Type B pancreatic cell (in vitro differentiated cells): ENCODE data around the gene LDB3. TPM values are rescaled to one million over a fixed set of nuclear protein-coding genes. Genes with fewer than 3 reads are reported as not detected.

Experiments
- DNase-seq: peaks from one replicate; pipeline ENCODE4 v3.0.0; 2021; ENCODE audit warnings: mixed read lengths; ENCODE audit not compliant: unreplicated experiment; ENCODE audit errors: extremely low spot score
- H3K27ac Mint-ChIP-seq: 2 replicates; pipeline ENCODE4 v1.8.0; 2021; ENCODE audit warnings: mild to moderate bottlenecking, mixed read lengths
- H3K27me3 Mint-ChIP-seq: 2 replicates; pipeline ENCODE4 v1.8.0; 2021; ENCODE audit warnings: mixed read lengths
- H3K36me3 Mint-ChIP-seq: 2 replicates; pipeline ENCODE4 v1.8.0; 2021; ENCODE audit warnings: mixed read lengths
- H3K4me1 Mint-ChIP-seq: one replicate; pipeline ENCODE4 v1.8.0; 2021; ENCODE audit warnings: mixed read lengths; ENCODE audit not compliant: unreplicated experiment
- H3K4me3 Mint-ChIP-seq: 2 replicates; pipeline ENCODE4 v1.8.0; 2021; ENCODE audit warnings: mild to moderate bottlenecking, mixed read lengths
- H3K9me3 Mint-ChIP-seq: 2 replicates; pipeline ENCODE4 v1.8.0; 2021; ENCODE audit warnings: mixed read lengths
- total RNA-seq: library from RNA; stranded (reverse); gene quantifications from 2 replicates; pipeline ENCODE4 v1.2.1, GENCODE V29; 2021; ENCODE audit warnings: low replicate concordance
- TF ChIP-seq, protein P1 (sequence below): fragments of 200-600 bp; sonication (generic); conservative IDR thresholded peaks from 2 replicates; pipeline ENCODE4 v1.5.0; 2021; ENCODE audit warnings: antibody characterized with exemption, mild to moderate bottlenecking

The LDB3 gene
- total RNA-seq, 1 donor from 2014 or later: 0.85 TPM

- H3K4me1 Mint-ChIP-seq: peaks cover 4% of the 10 kb centered on the region
- DNase-seq: no peak
- TF ChIP-seq, protein P1, sequence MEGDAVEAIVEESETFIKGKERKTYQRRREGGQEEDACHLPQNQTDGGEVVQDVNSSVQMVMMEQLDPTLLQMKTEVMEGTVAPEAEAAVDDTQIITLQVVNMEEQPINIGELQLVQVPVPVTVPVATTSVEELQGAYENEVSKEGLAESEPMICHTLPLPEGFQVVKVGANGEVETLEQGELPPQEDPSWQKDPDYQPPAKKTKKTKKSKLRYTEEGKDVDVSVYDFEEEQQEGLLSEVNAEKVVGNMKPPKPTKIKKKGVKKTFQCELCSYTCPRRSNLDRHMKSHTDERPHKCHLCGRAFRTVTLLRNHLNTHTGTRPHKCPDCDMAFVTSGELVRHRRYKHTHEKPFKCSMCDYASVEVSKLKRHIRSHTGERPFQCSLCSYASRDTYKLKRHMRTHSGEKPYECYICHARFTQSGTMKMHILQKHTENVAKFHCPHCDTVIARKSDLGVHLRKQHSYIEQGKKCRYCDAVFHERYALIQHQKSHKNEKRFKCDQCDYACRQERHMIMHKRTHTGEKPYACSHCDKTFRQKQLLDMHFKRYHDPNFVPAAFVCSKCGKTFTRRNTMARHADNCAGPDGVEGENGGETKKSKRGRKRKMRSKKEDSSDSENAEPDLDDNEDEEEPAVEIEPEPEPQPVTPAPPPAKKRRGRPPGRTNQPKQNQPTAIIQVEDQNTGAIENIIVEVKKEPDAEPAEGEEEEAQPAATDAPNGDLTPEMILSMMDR: no peak
- no peaks in the 10 kb centered on the region for H3K36me3 Mint-ChIP-seq
- no peak overlapping the region for H3K27ac Mint-ChIP-seq
- no peaks in the 10 kb centered on the region for H3K9me3 Mint-ChIP-seq
- H3K4me3 Mint-ChIP-seq: no peak overlapping the region
- no peaks in the 10 kb centered on the region for H3K27me3 Mint-ChIP-seq
These were observed 57.8 kb downstream of the LDB3 start for GRCh38 chr10:86725980-86726676.

DNA sequence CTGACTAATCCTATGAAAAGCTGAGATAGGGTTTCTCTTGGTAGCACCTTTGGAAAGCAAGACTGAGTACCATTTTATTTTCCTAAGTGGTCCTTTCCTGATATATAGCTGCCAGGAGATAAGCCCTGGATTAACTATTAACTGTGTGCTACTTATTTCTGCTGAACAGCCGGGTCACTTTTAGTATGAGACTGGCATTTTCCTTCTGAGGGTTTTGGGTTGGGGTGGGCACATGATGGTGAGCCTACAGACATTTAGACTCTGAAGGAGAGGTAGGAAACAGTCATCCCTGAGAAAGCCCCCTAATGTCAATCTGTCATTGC, 58.3 kb downstream of the LDB3 start:
- Mint-ChIP-seq H3K27me3 (no peaks in the 10 kb centered on the region), H3K4me1 (peaks cover 4% of the 10 kb centered on the region), H3K36me3 (no peaks in the 10 kb centered on the region), H3K4me3 (no peak overlapping the region), H3K27ac (no peak overlapping the region), H3K9me3 (no peaks in the 10 kb centered on the region)
- DNase-seq: no peak
- TF ChIP-seq, protein P1: no peak

DNA sequence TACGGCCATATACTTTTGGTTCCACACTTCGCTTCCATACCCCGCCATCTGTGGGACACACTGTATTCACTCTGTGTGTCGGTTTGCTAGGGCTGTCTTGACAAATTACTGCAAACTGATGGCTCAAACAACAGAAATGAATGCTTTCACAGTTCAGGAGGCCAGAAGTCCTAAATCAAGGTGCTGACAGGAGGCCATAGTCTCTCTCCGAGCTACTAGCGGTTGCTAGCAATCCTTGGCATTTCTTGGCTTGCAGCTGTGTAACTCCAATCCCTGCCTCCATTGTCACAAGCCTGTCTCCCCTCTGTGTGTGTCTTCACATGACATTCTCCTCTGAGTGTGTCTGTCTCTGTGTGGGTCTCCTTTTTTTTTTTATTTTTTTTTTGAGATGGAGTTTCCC, 59.2 kb downstream of the LDB3 start:
- Mint-ChIP-seq H3K36me3 (no peaks in the 10 kb centered on the region), H3K27me3 (no peaks in the 10 kb centered on the region), H3K4me1 (peaks cover 4% of the 10 kb centered on the region), H3K27ac (no peak overlapping the region), H3K4me3 (no peak overlapping the region), H3K9me3 (no peaks in the 10 kb centered on the region)
- no peak for DNase-seq
- TF ChIP-seq, protein P1: no peak

DNA sequence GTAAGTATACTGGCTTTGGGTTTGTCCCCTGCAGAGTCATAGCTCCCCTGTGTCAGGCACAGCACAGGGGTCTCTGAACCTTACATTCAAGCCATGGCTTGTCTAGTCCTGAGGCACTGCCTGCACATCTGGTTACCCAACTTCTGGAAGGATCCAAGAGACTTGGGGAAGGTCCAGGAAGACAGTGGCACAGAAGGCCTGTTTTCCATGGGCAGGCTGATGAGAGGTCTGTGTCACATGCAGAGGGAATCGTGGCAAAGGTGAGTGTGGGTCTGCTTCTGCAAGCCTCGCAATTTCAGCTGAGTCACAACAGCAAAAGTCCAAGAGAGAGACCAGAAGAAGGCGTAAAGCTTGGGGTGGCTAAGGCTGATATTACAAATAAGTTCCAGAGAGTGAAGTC, 59.7 kb downstream of the LDB3 start:
- Mint-ChIP-seq H3K27me3 (no peaks in the 10 kb centered on the region), H3K36me3 (no peaks in the 10 kb centered on the region), H3K4me3 (no peak overlapping the region)

DNA sequence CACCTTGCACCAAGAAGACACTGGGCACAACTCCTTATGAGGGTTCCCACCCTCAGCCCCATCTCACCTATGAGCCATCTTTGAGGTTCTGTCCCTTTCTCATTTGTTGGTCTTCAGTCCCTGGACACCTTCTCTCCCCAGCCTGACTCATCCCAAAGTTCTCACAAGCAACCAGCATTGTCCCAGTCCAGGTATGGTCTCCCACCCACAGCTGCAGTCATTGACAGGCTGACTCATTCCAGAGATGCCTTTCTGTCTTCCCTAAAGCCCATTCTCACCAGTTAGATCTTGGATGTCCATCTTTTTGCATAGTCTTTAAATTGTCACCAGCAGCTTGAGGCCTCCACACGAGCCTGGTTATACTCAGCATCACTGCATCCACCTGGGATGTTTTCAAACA, 61.4 kb downstream of the LDB3 start:
- Mint-ChIP-seq H3K27ac (no peak overlapping the region), H3K27me3 (no peaks in the 10 kb centered on the region), H3K4me3 (no peak overlapping the region)

More for the DNA sequence above, 59.7 kb downstream of the LDB3 start:
- Mint-ChIP-seq H3K9me3 (no peaks in the 10 kb centered on the region), H3K4me1 (peaks cover 8% of the 10 kb centered on the region), H3K27ac (no peak overlapping the region)
- no peak for DNase-seq
- TF ChIP-seq, protein P1: no peak

More for the DNA sequence above, 61.4 kb downstream of the LDB3 start:
- Mint-ChIP-seq H3K4me1 (peaks cover 9% of the 10 kb centered on the region), H3K36me3 (no peaks in the 10 kb centered on the region), H3K9me3 (no peaks in the 10 kb centered on the region)
- DNase-seq: no peak
- TF ChIP-seq, protein P1: no peak
